Mammary epithelial cell (primary cell): ENCODE measurements around the gene ALG5.

ENCODE experiments used
- CTCF ChIP-seq, 2 donors: IDR thresholded peaks in 1 of 2; conservative IDR thresholded peaks in 1 of 2; 2 replicates each; pipeline ENCODE4 v1.5.1; 2011 to 2012; ENCODE audit warnings: inconsistent platforms in 2 of 2, low read length in 2 of 2, mild to moderate bottlenecking in 2 of 2, control low read depth in 1 of 2, low read depth in 1 of 2; ENCODE audit not compliant: insufficient read depth in 1 of 2; ENCODE audit errors: extremely low read depth in 1 of 2
- EZH2 ChIP-seq: IDR thresholded peaks from 2 replicates; pipeline ENCODE4 v1.6.1; 2012; ENCODE audit warnings: low read length, inconsistent platforms, borderline replicate concordance

- no peak for TF ChIP-seq CTCF (conservative IDR thresholded peaks at IDR 0.05 in 1 of 2, IDR thresholded peaks at IDR 0.05 in 1 of 2; ENCODE audit: extremely low read depth in 1 of 2, insufficient read depth in 1 of 2, low read depth in 1 of 2, low read length in 2 of 2)
- TF ChIP-seq EZH2, result no peak
Measured at GRCh38 chr13:36910545-36910944, 88.6 kb downstream of the ALG5 start.
